HG02642 (cell line): ENCODE data around the gene MYDGF.

Experiments used
- ATAC-seq: cut with Tn5 transposase; IDR thresholded peaks from one replicate; pipeline ENCODE4 v1.9.1; 2021; ENCODE audit warnings: mild to moderate bottlenecking; ENCODE audit not compliant: unreplicated experiment, poor library complexity

The MYDGF gene

GRCh38 chr19:4678881-4679790 lies 9.0 kb upstream of the MYDGF start:
- no peak for ATAC-seq

- ATAC-seq, result no peak
Observed at GRCh38 chr19:4676955-4677731, 7.0 kb upstream of the MYDGF start.

- ATAC-seq, result no peak
Observed at GRCh38 chr19:4675346-4675745, 5.2 kb upstream of the MYDGF start.

GRCh38 chr19:4673726-4674125 lies 3.6 kb upstream of the MYDGF start:
- no peak for ATAC-seq

DNA sequence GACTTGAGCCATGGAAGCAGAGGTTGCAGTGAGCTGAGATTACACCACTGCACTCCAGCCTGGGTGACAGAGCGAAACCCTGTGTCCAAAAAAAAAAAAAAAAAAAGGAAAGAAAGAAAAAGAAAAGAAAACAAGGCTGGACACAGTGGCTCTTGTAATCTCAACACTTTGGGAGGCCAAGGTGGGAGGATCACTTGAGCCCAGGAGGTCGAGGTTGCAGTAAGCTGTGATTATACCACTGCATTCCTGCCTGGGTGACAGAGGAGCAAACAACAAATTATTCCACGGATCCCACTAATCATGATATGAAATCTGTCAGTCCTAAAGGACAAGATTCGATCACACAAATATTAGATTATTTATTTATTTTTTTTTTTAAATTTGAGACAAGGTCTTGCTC lies 3.1 kb upstream of the MYDGF start:
- ATAC-seq, result no peak

- no peak for ATAC-seq
Observed at GRCh38 chr19:4671185-4671851, 1.2 kb upstream of the MYDGF start.

- ATAC-seq, result no peak
Observed at GRCh38 chr19:4664642-4665041, 5.5 kb downstream of the MYDGF start.

DNA sequence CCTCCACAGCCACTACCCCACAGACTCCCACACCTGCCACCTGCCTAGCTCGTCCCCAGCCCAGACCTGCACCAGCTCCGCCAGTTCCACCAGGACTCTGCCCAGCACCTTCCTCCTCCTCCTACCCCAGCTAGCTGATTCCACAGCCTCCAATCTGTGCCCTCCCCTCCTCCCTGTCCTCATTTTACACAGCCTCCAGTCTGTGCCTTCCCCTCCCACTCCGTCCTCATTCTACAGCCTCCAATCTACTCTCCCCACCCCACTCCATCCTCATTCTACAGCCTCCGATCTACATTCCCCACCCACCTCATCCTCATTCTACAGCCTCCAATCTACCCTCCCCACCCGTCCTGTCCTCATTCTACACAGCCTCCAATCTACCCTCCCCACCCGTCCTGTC lies 7.3 kb downstream of the MYDGF start:
- no peak for ATAC-seq

- no peak for ATAC-seq
Observed at GRCh38 chr19:4662020-4662695, 8.0 kb downstream of the MYDGF start.

DNA sequence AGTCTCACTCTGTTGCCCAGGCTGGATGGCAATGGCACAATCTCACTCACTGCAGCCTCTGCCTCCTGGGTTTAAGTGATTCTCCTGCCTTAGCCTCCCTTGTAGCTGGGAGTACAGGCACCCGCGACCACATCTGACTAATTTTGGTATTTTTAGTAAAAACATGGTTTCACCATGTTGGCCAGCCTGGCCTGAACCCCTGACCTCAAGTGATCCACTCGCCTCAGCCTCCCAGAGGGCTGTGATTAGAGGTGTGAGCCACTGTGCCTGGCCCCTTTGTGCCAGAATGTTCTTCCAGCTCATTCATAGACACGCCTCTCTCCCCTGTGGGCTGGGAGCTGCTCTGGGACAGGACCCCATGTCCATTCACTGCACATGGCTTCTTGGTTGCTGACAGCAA lies 9.1 kb downstream of the MYDGF start:
- ATAC-seq, result no peak

DNA sequence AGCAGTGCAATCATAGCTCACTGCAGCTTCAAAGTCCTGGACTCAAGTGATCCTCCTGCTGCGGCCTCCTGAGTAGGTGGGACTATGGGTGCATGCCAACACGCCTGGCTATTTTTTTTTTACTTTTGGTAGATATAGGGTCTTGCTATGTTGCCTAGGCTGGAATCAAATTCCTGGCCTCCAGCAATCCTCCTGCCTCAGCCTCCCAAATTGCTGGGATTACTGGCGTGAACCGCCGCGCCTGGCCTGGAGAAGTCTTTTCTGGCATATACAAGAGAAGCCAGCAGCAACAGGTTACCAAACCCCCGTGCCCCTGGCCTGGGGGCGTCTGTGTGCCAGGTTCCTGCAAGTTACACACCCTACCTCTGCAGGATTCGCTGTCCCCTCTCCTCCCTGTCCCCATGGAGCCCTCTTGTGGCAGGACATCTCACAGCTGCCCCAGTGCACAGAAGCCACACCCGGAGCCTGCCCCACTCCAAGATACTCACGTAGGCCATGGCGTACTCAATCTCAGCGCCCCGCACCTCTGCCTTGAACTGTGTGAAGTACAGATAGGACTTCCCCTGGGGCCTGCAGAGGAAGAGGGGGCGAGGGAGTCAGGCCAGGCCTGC lies 9.9 kb downstream of the MYDGF start:
- no peak for ATAC-seq

DNA sequence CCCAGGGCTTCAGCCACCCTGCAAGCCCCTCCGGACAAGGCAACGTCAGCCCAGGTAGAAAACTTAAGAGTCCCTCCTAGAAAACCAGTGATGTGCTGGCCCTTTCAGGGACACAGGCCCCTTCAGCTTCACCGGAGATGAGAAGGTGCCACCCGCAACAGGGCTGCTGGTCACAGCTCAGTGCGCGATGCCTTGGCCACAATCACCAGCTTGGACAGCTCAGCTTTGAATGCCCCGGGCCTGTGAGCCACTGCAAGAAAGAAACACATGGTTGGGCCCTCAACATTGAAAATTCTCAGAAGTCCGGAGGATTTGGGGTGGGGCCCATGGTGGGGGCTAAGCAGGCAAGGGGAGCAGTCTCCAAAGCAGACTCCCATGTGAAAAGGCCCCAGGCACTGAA lies 12.3 kb downstream of the MYDGF start:
- no peak for ATAC-seq

DNA sequence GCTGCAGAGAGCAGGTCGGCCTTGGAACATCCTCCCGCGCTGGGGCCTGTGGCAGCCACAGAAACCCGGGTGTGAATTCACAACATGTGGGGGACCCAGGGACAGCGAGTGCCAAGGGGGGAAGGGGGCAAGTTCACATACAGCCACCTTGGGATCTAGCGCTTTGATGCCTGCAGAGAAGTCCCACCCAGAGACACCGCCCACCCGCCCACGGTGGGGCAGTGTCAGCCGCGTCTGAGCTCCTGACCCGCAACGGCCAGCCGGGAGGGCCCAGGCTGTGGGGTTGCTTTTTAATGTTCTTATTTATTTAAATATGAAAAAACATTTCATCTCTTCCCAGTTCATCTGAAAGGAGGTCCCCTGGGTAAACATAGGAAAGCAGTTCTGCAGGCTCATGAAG lies 12.9 kb downstream of the MYDGF start:
- ATAC-seq, result no peak

- no peak for ATAC-seq
Observed at GRCh38 chr19:4656102-4656501, 14.0 kb downstream of the MYDGF start.

DNA sequence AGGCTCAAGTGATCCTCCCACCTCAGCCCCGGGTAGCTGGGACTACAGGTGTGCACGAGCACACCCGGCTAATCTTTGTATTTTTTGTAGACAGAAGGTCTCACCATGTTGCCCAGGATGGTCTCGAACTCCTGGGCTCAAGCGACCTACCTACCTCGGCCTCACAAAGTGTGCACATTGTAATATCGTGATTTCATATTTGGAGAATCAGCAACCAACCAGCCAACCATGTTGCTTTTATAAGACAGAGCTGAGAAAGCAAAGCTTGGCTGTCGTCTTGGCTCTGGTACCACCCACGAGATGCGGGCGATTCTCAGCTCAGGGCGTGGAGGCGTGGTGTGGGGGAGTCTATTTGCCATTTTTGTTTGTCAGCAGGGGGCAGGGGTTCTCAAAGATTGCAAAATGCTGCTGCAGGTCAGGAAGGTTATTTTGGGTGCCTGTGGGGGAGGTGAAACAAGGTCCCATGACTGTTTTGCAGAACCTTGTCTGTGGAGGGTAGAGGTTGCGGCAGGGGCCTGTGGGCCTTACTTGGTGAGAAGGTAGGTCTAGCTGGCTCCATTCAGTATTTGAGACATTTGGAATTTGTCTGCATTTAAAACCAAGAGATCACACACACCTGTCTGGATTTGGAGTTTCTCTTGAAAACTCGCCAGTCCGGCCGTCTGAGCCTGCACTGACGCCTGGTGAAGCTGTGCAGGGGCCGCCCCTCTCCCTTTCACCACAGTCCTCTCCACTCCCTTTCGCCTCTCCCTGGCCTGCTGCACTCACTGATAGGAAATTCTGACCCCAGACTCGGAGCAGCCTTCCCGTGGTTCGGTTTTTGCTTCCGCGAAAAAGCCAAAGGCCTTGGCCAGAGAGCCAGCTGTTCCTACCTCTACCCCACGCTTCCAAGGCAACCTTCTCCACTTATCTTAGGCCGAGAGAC lies 15.4 kb downstream of the MYDGF start:
- no peak for ATAC-seq

- no peak for ATAC-seq
Observed at GRCh38 chr19:4653793-4654436, 16.2 kb downstream of the MYDGF start.

GRCh38 chr19:4652075-4652474 lies 18.1 kb downstream of the MYDGF start:
- ATAC-seq, result no peak

- ATAC-seq, result no peak
Observed at GRCh38 chr19:4650159-4650558, 20.0 kb downstream of the MYDGF start.
